AG04449 (cell line): ENCODE results near the gene NLRP4.

ENCODE experiments used
- CTCF ChIA-PET: fragments of 350-600 bp; formaldehyde crosslinking; extraction: SDS; loops from one replicate; lab custom pipeline; 2021; ENCODE audit warnings: antibody characterized with exemption; lab: Yijun Ruan, JAX
- POLR2A ChIA-PET: fragments of 400-600, 350-600 bp; formaldehyde crosslinking; extraction: SDS; loops from one replicate; lab custom pipeline; 2020; ENCODE audit warnings: antibody characterized with exemption, inconsistent platforms; lab: Yijun Ruan, JAX
- DNase-seq: peaks from one replicate; pipeline ENCODE4 v3.0.0-alpha.2; 2010; ENCODE audit warnings: low read depth, low spot score
- H3K4me3 ChIP-seq: 2 replicates; pipeline ENCODE4 v1.5.1; 2011; ENCODE audit warnings: low read depth, mild to moderate bottlenecking, control low read depth, low read length
- TF ChIP-seq, protein P1 (sequence below): IDR thresholded peaks from one replicate; pipeline ENCODE4 v1.5.1; 2011; ENCODE audit warnings: mild to moderate bottlenecking, moderate library complexity, low read length, control low read depth, inconsistent platforms; ENCODE audit not compliant: insufficient read depth; ENCODE audit errors: missing control alignments

Gene NLRP4, protein sequence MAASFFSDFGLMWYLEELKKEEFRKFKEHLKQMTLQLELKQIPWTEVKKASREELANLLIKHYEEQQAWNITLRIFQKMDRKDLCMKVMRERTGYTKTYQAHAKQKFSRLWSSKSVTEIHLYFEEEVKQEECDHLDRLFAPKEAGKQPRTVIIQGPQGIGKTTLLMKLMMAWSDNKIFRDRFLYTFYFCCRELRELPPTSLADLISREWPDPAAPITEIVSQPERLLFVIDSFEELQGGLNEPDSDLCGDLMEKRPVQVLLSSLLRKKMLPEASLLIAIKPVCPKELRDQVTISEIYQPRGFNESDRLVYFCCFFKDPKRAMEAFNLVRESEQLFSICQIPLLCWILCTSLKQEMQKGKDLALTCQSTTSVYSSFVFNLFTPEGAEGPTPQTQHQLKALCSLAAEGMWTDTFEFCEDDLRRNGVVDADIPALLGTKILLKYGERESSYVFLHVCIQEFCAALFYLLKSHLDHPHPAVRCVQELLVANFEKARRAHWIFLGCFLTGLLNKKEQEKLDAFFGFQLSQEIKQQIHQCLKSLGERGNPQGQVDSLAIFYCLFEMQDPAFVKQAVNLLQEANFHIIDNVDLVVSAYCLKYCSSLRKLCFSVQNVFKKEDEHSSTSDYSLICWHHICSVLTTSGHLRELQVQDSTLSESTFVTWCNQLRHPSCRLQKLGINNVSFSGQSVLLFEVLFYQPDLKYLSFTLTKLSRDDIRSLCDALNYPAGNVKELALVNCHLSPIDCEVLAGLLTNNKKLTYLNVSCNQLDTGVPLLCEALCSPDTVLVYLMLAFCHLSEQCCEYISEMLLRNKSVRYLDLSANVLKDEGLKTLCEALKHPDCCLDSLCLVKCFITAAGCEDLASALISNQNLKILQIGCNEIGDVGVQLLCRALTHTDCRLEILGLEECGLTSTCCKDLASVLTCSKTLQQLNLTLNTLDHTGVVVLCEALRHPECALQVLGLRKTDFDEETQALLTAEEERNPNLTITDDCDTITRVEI

DNA sequence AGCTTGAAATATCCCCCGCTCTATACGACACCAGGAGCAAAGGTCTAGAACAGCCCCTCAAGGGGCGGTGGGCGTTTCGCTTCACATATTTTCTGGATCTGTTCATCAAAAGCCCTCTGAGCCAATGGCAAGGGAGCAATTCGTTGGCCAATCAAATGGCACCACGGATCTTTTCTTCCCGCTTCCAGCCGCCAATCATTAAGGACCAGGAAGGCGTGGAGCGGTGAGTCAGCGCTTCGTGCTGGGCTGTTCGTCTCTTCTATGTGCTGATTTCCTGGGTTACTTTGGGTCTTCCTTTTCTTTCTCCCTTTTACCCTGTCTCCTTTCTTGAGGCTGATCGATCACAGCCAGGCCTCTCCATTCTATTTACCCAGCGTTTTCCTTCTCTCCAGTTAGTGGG is at the start of gene NLRP4:
Gene NLRP4, plus strand, starts transcription at position 201 of the 400 bp plus-strand sequence. CDS start 15,541 bp downstream, outside the sequence.
- no peak within 1 kb of the TSS for H3K4me3 ChIP-seq
- POLR2A ChIA-PET: no interaction called here
- TF ChIP-seq, protein P1, sequence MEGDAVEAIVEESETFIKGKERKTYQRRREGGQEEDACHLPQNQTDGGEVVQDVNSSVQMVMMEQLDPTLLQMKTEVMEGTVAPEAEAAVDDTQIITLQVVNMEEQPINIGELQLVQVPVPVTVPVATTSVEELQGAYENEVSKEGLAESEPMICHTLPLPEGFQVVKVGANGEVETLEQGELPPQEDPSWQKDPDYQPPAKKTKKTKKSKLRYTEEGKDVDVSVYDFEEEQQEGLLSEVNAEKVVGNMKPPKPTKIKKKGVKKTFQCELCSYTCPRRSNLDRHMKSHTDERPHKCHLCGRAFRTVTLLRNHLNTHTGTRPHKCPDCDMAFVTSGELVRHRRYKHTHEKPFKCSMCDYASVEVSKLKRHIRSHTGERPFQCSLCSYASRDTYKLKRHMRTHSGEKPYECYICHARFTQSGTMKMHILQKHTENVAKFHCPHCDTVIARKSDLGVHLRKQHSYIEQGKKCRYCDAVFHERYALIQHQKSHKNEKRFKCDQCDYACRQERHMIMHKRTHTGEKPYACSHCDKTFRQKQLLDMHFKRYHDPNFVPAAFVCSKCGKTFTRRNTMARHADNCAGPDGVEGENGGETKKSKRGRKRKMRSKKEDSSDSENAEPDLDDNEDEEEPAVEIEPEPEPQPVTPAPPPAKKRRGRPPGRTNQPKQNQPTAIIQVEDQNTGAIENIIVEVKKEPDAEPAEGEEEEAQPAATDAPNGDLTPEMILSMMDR: no peak
- DNase-seq: no peak
- CTCF ChIA-PET: no interaction called here

DNA sequence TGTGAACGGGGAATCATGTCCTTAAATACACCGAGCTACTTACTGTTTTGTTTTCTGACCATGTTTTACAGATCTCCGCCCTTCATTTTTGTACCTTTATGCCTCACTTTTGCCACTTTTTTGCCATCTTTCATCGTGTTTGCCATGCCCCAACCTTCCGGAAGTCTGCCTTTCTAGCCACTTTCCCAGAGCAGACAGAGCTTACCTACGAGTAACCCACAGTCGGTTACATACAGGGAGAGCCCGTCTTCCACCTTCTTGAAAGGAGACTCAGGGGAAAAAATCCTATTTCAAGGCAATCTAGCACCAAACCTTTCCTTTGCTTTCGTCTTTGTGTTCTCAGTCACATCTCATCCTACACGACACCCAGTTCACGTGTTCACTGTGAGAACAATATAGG is 41.3 kb upstream of the NLRP4 start:
- ChIA-PET CTCF (interaction anchor here (0.6 kb wide), 1 partner anchor 1357 kb away, joined by 3 read pairs; no protein-coding TSS in a partner anchor), POLR2A (no interaction called here)
- no peak for DNase-seq
- H3K4me3 ChIP-seq: no peak overlapping the region
- TF ChIP-seq, protein P1: no peak

DNA sequence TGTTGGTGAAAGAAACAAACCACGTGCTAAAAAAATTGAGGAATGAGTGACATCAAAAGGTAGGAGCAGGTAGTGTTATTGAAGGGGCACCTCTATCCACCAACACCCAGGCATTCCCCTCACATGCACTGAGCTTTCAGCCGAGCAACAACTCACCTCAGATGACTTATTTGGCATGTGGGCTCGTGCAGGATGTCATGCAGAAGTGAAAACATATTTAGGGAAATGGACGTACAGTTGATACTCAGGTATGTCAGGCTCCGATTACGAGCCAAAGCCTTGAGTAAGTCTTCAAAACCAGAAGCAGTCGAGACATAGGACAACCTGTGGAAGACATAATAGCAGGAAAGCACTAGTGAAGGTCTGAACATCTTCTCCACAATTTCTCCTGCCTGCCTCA is 34.9 kb upstream of the NLRP4 start:
- CTCF ChIA-PET: no interaction called here
- H3K4me3 ChIP-seq: no peak overlapping the region
- TF ChIP-seq, protein P1: no peak
- no peak for DNase-seq
- POLR2A ChIA-PET: no interaction called here

DNA sequence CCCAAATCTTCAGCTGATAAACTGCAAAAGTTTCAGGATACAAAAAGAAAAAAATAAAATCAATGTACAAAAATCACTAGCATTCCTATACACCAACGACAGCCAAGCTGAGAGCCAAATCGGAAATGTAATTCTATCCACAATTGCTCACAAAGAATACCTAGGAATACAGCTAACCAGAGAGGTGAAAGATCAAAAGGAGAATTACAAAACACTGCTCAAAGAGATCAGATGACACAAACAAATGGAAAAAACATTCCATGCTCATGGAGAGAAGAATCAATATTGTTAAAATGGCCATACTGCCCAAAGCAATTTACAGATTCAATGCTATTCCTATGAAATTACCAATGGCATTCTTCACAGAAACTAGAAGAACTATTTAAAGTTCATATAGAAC is 34.1 kb upstream of the NLRP4 start:
- no peak overlapping the region for H3K4me3 ChIP-seq
- TF ChIP-seq, protein P1: no peak
- CTCF ChIA-PET: interaction anchor here (0.6 kb wide), 1 partner anchor 1125 kb away, joined by 3 read pairs; no protein-coding TSS in a partner anchor
- DNase-seq: no peak
- POLR2A ChIA-PET: no interaction called here

DNA sequence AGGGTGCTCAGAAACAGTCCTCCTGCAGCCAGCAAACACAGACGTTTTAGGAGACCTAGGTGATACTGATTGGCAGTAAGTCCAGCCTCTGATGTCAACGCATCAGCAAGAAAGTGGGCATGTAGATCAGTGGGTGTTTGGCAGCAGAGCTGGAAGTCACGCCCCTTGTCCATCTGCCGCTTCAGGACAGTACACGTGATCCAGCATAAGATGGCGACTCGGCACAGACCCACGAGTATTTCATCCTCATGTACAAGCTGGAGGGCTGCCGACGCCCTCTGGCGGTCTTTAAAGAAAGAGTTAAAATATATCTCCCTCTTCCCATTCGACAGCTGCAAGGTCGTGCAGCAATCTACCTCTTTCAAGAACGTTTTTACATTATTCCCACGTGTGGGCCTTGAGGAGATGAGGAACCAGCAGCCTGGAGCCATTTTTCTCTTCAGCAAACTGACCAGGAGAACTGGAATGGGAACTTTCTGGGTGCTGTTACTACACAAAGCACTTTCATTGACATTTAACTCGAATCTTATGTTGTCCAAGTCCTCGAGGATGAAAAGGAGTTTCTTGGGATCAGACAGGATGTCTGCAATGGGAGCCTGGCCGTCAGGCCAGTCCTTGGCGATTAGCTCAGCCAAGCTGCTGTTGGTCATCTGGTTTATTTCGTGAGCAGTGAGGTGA is 26.8 kb upstream of the NLRP4 start:
- no peak overlapping the region for H3K4me3 ChIP-seq
- ChIA-PET POLR2A (no interaction called here), CTCF (interaction anchor here (1.2 kb wide), 1 partner anchor 177 kb away, joined by 9 read pairs; no protein-coding TSS in a partner anchor)
- DNase-seq: no peak
- TF ChIP-seq, protein P1: no peak
